ENCODE results near the gene FAM78A.
A peak's percentile ranks its signal among the peaks of the same experiment; 100 is the strongest.
"Not testable (repeated sequence)": the region's sequence is repeated elsewhere in the genome, so short reads cannot be mapped to it uniquely, and the experiment has no call there.

Gene FAM78A

GRCh38 chr9:131280660-131281059 lies 4.3 kb upstream of the FAM78A start:
- DNase-seq (ENCODE audit: low read depth), result no peak

GRCh38 chr9:131279863-131280570 lies 3.7 kb upstream of the FAM78A start:
- DNase-seq (ENCODE audit: low read depth), result no peak

- no peak for DNase-seq (ENCODE audit: low read depth)
Observed at GRCh38 chr9:131279196-131279862, 3.0 kb upstream of the FAM78A start.

GRCh38 chr9:131278702-131279111 lies 2.4 kb upstream of the FAM78A start:
- no peak for DNase-seq (ENCODE audit: low read depth)

GRCh38 chr9:131277910-131278701 lies 1.8 kb upstream of the FAM78A start:
- DNase-seq (ENCODE audit: low read depth), result no peak

GRCh38 chr9:131277287-131277909 lies 1.1 kb upstream of the FAM78A start:
- no peak for DNase-seq (ENCODE audit: low read depth)

- DNase-seq (ENCODE audit: low read depth), result no peak
Observed at GRCh38 chr9:131276891-131277286, 579 bp upstream of the FAM78A start.

- no peak for DNase-seq (ENCODE audit: low read depth)
Observed at GRCh38 chr9:131275332-131276093, 797 bp downstream of the FAM78A start.

- no peak for DNase-seq (ENCODE audit: low read depth)
Observed at GRCh38 chr9:131274674-131275331, 1.5 kb downstream of the FAM78A start.

- DNase-seq (ENCODE audit: low read depth), result peak; percentile 71
Observed at GRCh38 chr9:131273856-131274673, 2.2 kb downstream of the FAM78A start.

- no peak for DNase-seq (ENCODE audit: low read depth)
Observed at GRCh38 chr9:131273146-131273855, 3.0 kb downstream of the FAM78A start.

GRCh38 chr9:131272212-131272611 lies 4.1 kb downstream of the FAM78A start:
- no peak for DNase-seq (ENCODE audit: low read depth)

GRCh38 chr9:131271506-131271931 lies 4.8 kb downstream of the FAM78A start:
- no peak for DNase-seq (ENCODE audit: low read depth)

- not testable (repeated sequence) for DNase-seq (ENCODE audit: low read depth)
Observed at GRCh38 chr9:131271016-131271273, 5.4 kb downstream of the FAM78A start.

GRCh38 chr9:131270171-131271015 lies 5.9 kb downstream of the FAM78A start:
- peak; percentile 62 for DNase-seq (ENCODE audit: low read depth)

GRCh38 chr9:131266266-131267229 lies 9.8 kb downstream of the FAM78A start:
- no peak for DNase-seq (ENCODE audit: low read depth)

- DNase-seq (ENCODE audit: low read depth), result no peak
Observed at GRCh38 chr9:131264231-131264630, 12.1 kb downstream of the FAM78A start.

GRCh38 chr9:131263701-131264100 lies 12.6 kb downstream of the FAM78A start:
- DNase-seq (ENCODE audit: low read depth), result no peak

All from CMK (cell line).